ENCODE results near the gene RNASE8. TPM values are rescaled to one million over a fixed set of nuclear protein-coding genes. Genes with fewer than 3 reads are reported as not detected.

Gene RNASE8
- total and polyA plus RNA-seq, 2 of the 4 experiments (the other 2 are of a cell fraction): not detected

GRCh38 chr14:21098076-21098891 is 40.7 kb downstream of the RNASE8 start, which contains the start of gene ZNF219:
Gene ZNF219, minus strand, starts transcription at chr14:21098655. Its CDS starts 5,064 bp downstream, at chr14:21093591.
- Histone ChIP-seq H3K14ac (replicated peaks; ENCODE audit: low read depth, low read length) (peak within 1 kb of the TSS; percentile 63), H4K20me1 (ENCODE audit: insufficient read depth, low read length) (no peaks in the 10 kb centered on the region; the same call in 1 of the 2 replicates), H3K27ac (ENCODE audit: insufficient read depth, low read length) (peak within 1 kb of the TSS; percentile 65), H2BK5ac (ENCODE audit: low read depth, low read length, poor library complexity, severe bottlenecking) (peak within 1 kb of the TSS; percentile 2), H4K8ac (ENCODE audit: low read depth in 2 of 2, low read length in 2 of 2) (peak within 1 kb of the TSS; percentile 49 to 87), H4K5ac (ENCODE audit: low read depth, low read length) (peak within 1 kb of the TSS; percentile 52), H2AK5ac (ENCODE audit: low read depth, low read length) (peak within 1 kb of the TSS; percentile 65), H3K27me3 (ENCODE audit: control insufficient read depth, insufficient read depth, low read length) (no peaks in the 10 kb centered on the region), H3K4ac (ENCODE audit: low read depth, low read length) (peak within 1 kb of the TSS; percentile 54), H3K4me1 (ENCODE audit: control insufficient read depth, insufficient read depth, low read length) (peaks cover 4% of the 10 kb centered on the region; the same call in 1 of the 2 replicates), H2AK9ac (replicated peaks; ENCODE audit: low read depth, low read length, poor library complexity) (no peak within 1 kb of the TSS), H3K9me3 (ENCODE audit: control insufficient read depth, insufficient read depth, low read length) (no peaks in the 10 kb centered on the region), H3K4me3 (ENCODE audit: insufficient read depth, low read depth, low read length) (peak within 1 kb of the TSS; percentile 55), H3K9ac (ENCODE audit: low read depth, low read length) (peak within 1 kb of the TSS; percentile 84), H3K23ac (ENCODE audit: low read depth, low read length) (peak within 1 kb of the TSS; percentile 59; the same call in 1 of the 2 replicates), H4K91ac (ENCODE audit: insufficient read depth, low read depth, low read length) (peak within 1 kb of the TSS; percentile 38), H2BK120ac (ENCODE audit: low read depth, low read length) (0 out of 2 replicates have a peak within 1 kb of the TSS, but pooled peaks have one; percentile 3), H2AFZ (replicated peaks; ENCODE audit: low read length, poor library complexity) (peak within 1 kb of the TSS; percentile 60), H3K4me2 (ENCODE audit: low read depth, low read length) (peak within 1 kb of the TSS; percentile 96), H2BK15ac (ENCODE audit: low read depth, low read length) (0 out of 3 replicates have a peak within 1 kb of the TSS, but pooled peaks have one; percentile 12), H3K79me1 (ENCODE audit: low read depth in 1 of 2, low read length in 2 of 2) (0 out of 4 replicates have a peak, but pooled peaks cover 0 to 2% of the 10 kb centered on the region in 2 experiments), H3K36me3 (ENCODE audit: control insufficient read depth, insufficient read depth, low read length) (no peaks in the 10 kb centered on the region), H2BK20ac (ENCODE audit: low read depth, low read length) (no peak within 1 kb of the TSS), H3K18ac (ENCODE audit: low read depth, low read length) (peak within 1 kb of the TSS; percentile 85), H3K9me1 (ENCODE audit: insufficient read depth, low read length) (peaks cover 3% of the 10 kb centered on the region; the same call in 1 of the 2 replicates), H3K56ac (ENCODE audit: extremely low read depth, insufficient read depth, low read length) (0 out of 2 replicates have a peak within 1 kb of the TSS, but pooled peaks have one; percentile 31)
- intact Hi-C loops (cut with micrococcal nuclease): no loop called here
- BruUV-seq (replicated peaks): no TSS peak
- POLR2A ChIA-PET (ENCODE audit: unreplicated experiment): interaction anchor here (0.6 to 0.7 kb wide), 2 partner anchors 85 to 766 kb away, joined by 3 to 5 read pairs; no protein-coding TSS in a partner anchor
- peak; percentile 50; the same call in 1 of the 2 replicates for TF ChIP-seq MAZ (IDR thresholded peaks at IDR 0.05; ENCODE audit: borderline replicate concordance, low read depth, low read length)
- no peak for TF ChIP-seq POLR2A (IDR thresholded peaks at IDR 0.05; ENCODE audit: low read depth, low read length)
- in situ Hi-C loops (cut with MboI; ENCODE audit: low sequenced_read_pairs): loop anchor here (25.0 kb wide), 2 partner anchors 636 to 761 kb away; partner anchors contain the start of genes APEX1, CCNB1IP1, OSGEP and PARP2
- DNase-seq (peak; percentile 27), ATAC-seq (ENCODE audit: low read depth) (peak; percentile 55)
- dilution Hi-C loops (cut with HindIII; ENCODE audit: low sequenced_read_pairs, unreplicated experiment): no loop called here
- CTCF ChIA-PET: no interaction called here
- WGBS, 2 experiments (ENCODE audit: extremely low coverage in 2 of 2, insufficient read length in 1 of 2): no CpG with 5 or more reads among the region's 90 CpGs
